Mononuclear cell (primary cell): ENCODE results near the gene YIF1A. TPM values are rescaled to one million over a fixed set of nuclear protein-coding genes. Genes with fewer than 3 reads are reported as not detected.
"Not testable (repeated sequence)": the region's sequence is repeated elsewhere in the genome, so short reads cannot be mapped to it uniquely, and the experiment has no call there.

Source experiments
- H3K27me3 ChIP-seq: 2 replicates; pipeline ENCODE4 v1.6.0; 2011; ENCODE audit warnings: low read length, control low read depth; ENCODE audit not compliant: insufficient read depth
- H3K4me1 ChIP-seq: 2 replicates; pipeline ENCODE4 v1.5.1; 2011; ENCODE audit warnings: mild to moderate bottlenecking, low read length, control low read depth; ENCODE audit not compliant: insufficient read depth
- H3K4me3 ChIP-seq: 2 replicates; pipeline ENCODE4 v1.5.1; 2011; ENCODE audit warnings: mild to moderate bottlenecking, low read length, moderate library complexity
- H3K9me3 ChIP-seq: 2 replicates; pipeline ENCODE4 v1.5.1; 2011; ENCODE audit warnings: low read depth, mild to moderate bottlenecking, control low read depth, low read length
- total RNA-seq: library from RNA; depleted of rRNA; stranded (reverse); fragments of >200 nt; gene quantifications from one replicate; pipeline ENCODE4 v1.2.3, GENCODE V29; 2012

YIF1A gene
- total RNA-seq, 1 donor, result 13.1 TPM

GRCh38 chr11:66316849-66317251, 27.9 kb upstream of the YIF1A start, which contains the start of gene CD248:
CD248 (minus strand) TSS chr11:66317044; CDS start chr11:66317027, 17 bp downstream.
- Histone ChIP-seq H3K9me3 (no peaks in the 10 kb centered on the region), H3K4me1 (peaks cover 47% of the 10 kb centered on the region), H3K27me3 (no peaks in the 10 kb centered on the region), H3K4me3 (no peak within 1 kb of the TSS)

DNA sequence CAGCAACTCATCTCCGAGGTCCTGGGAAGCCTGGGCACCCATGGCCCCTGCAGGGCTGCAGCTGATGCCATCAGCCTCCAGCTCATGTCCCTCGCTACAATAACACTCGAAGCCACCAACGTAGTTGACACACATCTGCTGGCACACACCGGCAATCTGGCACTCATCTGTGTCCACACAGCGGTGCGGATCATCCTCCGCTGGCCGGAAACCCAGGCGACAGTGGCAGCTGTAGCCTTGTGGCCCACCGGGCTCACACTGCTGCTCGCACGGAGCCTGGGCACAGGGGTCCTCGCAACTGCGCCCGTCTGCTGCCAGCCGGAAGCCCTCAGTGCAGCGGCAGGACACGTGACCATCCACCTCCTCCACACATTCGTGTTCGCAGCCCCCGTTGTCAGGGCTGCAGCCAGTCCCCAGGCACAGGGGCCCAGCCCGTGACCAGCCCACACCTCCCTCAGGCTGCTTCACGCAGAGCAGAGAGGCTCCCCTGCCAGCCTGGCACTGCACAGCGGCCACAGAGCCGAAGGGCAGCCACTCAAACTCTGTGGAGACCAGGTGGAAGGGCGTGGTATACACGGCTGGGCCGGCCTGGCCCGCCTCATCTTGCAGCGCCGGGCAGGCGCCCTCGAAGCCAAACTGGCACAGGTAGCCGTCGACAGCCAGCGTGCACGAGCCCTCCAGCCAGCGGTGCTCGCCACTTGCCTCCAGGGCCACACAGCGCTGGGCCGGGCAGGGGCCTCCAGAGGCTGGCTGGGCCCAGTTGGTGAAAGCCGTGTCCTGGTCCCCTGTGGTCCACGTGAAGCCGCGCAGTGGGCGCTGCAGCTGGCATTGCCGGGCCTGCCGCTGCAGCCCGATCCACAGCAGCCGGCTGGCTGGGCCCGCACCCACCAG, 27.2 kb upstream of the YIF1A start:
- Histone ChIP-seq H3K4me3 (no peak overlapping the region), H3K27me3 (no peaks in the 10 kb centered on the region), H3K9me3 (no peaks in the 10 kb centered on the region), H3K4me1 (peaks cover 53% of the 10 kb centered on the region)

DNA sequence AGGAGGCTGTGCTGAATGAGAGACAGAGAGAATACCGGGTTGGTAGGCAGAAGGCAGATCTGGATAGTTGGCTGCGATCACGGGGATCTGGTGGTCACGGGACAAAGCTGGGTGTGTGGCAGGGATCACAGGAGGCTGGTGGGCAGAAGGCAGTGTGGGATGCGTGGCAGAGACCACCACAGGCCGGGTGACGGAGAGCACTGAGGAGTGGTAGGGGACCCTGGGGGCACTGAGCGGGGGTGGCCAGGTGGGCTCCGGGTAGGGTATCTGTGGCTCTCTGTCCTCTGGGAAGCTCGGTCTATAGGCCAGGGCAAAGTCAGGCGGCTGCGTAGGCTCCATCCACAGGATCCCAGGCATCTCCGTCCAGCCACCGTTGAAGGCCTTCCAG, 26.5 kb upstream of the YIF1A start:
- no peak overlapping the region for H3K4me3 ChIP-seq
- H3K4me1 ChIP-seq, result peaks cover 53% of the 10 kb centered on the region
- no peaks in the 10 kb centered on the region for H3K27me3 ChIP-seq
- no peaks in the 10 kb centered on the region for H3K9me3 ChIP-seq

DNA sequence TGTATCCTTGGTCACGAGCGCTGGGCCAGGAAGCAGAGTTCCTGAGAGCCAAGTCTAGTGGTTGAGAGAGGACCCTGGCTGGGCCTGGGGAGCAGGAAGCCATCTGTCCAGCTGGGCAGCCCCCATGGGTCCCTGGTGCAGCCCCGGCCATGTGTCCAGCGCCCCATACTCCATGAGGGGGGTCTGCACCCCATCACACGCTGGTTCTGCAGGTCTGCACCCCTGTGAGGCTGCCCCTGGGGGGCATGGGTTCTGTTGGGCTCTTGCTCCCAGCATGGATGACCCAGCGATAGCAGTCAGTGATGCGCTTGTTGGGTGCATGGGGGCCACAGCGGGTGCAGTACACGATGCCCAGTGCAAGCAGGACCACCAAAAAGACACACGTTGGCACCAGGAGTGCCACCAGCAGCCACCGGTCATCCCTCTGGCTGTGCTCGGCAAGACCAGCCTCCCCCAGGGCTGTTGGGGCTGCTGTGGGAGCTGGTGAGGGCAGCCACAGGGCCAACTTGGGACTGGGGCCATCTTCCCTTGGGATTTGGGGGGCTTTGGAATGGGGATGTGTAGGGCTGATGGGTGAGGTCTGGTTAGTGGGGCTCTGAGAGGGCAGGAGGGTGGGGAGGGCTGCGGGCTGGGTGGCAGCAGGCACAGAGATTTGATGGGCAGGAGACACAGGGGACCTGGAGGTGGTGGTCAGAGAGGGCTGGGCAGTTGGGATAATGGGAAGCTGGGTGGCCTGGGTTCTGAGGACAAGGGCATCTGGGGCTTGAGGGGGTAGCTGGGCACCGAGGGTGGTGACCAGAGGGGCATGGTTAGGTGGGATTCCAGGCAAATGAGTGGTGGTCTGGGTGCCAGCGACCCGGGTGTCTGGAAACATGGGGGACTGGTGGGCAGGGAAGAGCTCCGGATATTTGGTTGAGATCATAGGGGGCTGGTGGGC, 25.9 kb upstream of the YIF1A start:
- Histone ChIP-seq H3K9me3 (no peaks in the 10 kb centered on the region), H3K4me1 (peaks cover 53% of the 10 kb centered on the region), H3K4me3 (no peak overlapping the region), H3K27me3 (no peaks in the 10 kb centered on the region)

- H3K4me1 ChIP-seq, result peaks cover 49% of the 10 kb centered on the region
- H3K9me3 ChIP-seq, result no peaks in the 10 kb centered on the region
- no peak overlapping the region for H3K4me3 ChIP-seq
- H3K27me3 ChIP-seq, result no peaks in the 10 kb centered on the region
Observed at GRCh38 chr11:66314186-66314501, 25.2 kb upstream of the YIF1A start.

DNA sequence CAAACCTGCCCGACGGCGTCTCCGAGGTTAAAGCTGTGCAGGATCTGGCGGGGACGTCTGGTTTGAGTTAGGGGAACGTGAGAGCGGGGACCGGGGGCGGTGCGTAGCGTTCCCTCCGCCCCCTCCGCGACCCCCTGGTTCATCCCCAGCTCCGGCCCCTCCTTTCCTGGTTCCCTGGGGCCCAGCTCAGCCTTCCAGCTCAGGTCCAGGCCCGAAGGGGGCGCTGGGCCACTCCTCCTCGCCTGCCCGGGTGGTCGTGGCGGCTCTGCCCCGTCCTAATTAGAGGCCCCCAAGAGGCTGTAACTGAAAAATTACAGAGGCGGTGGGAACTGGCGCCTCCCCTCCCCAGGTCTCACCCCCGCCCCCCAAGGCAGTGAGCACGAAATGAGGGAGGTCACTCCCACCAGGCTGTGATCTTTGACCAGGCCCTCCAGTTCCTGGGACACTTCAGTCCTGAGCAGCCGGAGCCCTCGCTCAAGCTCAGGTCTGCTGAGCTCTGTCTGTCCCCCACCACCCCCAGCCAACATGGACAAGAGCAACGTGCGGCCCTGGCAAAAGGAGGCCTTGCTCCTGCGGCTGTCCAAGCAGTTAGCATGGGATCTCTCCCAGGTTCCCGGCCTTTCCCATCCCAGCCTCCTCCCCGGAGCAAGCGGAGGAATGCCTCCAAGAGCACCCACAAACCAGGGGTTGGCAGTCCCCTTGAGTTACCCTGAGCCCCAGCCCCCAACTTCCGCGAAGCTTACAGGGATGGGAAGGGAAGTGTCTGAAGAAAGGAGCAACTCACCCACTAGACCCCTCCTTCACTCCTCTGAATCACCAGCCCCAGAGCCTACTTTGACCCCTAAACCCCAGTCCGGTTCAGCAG, 24.6 kb upstream of the YIF1A start:
- Histone ChIP-seq H3K9me3 (no peaks in the 10 kb centered on the region), H3K4me1 (peaks cover 43% of the 10 kb centered on the region), H3K27me3 (no peaks in the 10 kb centered on the region), H3K4me3 (peak overlapping the region; percentile 18)

DNA sequence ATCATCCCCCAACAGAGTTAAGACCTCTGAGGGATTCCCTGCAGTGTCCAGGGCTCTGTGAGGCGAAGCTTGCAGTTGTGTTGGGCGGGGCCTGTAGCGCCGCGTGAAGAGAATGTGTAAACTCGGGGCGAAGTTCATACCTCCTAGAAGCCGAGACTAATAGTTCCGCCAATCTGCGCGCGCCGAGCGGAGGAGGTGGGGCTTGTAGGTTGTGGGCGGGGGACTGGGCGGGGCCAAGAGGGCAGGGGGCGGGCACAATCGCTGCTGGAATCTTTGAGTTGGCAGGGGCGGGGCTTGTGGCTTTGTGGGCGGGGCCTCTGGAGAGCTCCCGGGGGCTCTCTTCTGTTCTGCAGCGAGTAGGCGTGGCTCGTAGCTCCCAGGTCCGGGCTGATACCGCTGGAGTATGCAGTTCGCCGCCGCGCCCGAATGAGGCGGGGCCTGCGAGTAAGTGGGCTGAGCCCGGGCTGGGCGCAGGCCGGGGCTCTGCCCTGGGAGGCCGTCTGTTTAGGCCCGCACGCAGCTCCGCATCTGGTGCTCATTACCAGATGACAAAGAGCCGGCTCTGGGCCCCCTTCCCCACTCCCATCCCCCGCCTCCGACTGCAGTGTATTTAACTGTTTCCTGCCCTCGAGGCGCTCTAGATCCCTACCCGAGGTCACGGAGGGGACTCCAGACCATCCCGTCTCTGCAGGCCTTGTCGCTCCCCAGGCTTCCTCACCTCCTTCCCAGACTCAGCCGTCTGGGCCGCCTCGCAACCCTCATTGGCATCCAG, 23.8 kb upstream of the YIF1A start:
- no peaks in the 10 kb centered on the region for H3K9me3 ChIP-seq

GRCh38 chr11:66311965-66312548, 23.1 kb upstream of the YIF1A start:
- Histone ChIP-seq H3K4me1 (peaks cover 28% of the 10 kb centered on the region), H3K9me3 (no peaks in the 10 kb centered on the region), H3K4me3 (peak overlapping the region; percentile 43), H3K27me3 (no peaks in the 10 kb centered on the region)

More for the DNA sequence above, 23.8 kb upstream of the YIF1A start:
- H3K27me3 ChIP-seq, result no peaks in the 10 kb centered on the region
- H3K4me3 ChIP-seq, result peak overlapping the region; percentile 43
- peaks cover 35% of the 10 kb centered on the region for H3K4me1 ChIP-seq

- H3K4me3 ChIP-seq, result peak overlapping the region; percentile 43
- no peaks in the 10 kb centered on the region for H3K27me3 ChIP-seq
- H3K4me1 ChIP-seq, result peaks cover 28% of the 10 kb centered on the region
- no peaks in the 10 kb centered on the region for H3K9me3 ChIP-seq
Observed at GRCh38 chr11:66311470-66311964, 22.6 kb upstream of the YIF1A start.

DNA sequence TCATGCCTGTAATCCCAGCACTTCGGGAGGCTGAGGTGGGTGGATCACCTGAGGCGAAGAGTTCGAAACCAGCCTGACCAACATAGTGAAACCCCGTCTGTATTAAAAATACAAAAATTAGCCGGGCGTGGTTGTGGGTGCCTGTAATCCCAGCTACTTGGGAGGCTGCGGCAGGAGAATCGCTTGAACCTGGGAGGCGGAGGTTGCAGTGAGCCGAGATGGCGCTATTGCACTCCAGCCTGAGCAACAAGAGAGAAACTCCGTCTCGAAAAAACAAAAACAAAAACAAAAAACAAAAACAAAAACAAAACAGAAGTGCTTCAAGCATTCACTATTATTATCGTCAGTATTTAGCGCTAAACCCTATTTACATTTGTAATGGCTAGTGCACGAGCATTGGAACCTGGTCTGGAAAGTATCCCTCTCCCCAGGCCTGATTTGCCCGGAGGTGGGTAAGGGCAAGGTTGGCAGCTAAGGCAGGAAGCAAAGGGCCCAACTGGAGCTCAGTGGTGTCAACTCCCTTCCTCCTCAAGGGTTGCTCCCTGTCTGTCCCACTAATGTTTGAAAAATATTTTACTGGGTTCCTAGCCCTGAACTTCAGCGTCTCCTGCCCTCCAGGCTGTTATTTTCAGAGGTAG, 22.0 kb upstream of the YIF1A start:
- not testable (repeated sequence) for H3K27me3 ChIP-seq, H3K9me3 ChIP-seq, H3K4me3 ChIP-seq
- peaks cover 28% of the 10 kb centered on the region for H3K4me1 ChIP-seq

DNA sequence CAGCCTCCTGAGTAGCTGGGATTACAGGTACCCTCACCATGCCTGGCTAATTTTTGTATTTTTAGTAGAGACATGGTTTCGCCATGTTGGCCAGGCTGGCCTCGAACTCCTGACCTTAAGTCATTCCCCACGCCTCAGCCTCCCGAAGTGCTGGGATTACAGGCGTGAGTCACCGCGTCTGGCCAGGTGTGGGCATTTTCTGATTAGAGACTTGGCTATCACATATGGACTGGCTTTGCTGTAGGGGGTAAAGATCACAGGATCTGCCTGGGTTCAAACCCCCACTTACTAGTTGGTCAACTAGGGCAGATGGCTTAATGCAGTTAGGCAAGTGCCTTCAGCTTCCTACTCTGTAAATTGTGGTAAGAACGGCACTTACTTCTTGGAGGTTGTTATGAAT, 21.4 kb upstream of the YIF1A start:
- Histone ChIP-seq H3K27me3 (no peaks in the 10 kb centered on the region), H3K4me3 (no peak overlapping the region), H3K9me3 (no peaks in the 10 kb centered on the region), H3K4me1 (peaks cover 28% of the 10 kb centered on the region)

DNA sequence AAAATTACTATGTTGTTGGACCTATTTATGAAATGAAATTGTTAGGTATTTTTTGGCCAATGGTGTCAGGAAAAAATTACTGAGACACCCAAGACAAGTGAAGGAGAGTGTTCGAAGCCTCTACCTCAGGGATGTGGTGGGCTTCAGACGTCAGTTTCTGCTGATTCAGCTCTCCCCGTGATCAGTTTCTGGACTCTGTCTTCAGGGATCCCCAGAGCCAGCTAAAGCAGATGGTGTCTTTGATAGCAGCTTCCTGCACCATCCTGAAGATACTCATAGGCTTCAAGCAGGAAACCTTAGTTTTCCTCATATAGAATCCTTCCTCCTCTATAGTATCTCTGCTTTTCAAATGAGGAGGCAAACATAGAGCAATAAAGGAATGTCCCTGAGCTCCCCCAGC, 20.5 kb upstream of the YIF1A start:
- H3K27me3 ChIP-seq, result no peaks in the 10 kb centered on the region
- H3K4me1 ChIP-seq, result peaks cover 28% of the 10 kb centered on the region
- H3K9me3 ChIP-seq, result no peaks in the 10 kb centered on the region
- no peak overlapping the region for H3K4me3 ChIP-seq

GRCh38 chr11:66302656-66303055, 13.7 kb upstream of the YIF1A start:
- Histone ChIP-seq H3K4me1 (no peaks in the 10 kb centered on the region), H3K4me3 (no peak overlapping the region), H3K27me3 (no peaks in the 10 kb centered on the region), H3K9me3 (no peaks in the 10 kb centered on the region)
